ENCODE measurements around the gene PIK3C2A. TPM values are rescaled to one million over a fixed set of nuclear protein-coding genes. Genes with fewer than 3 reads are reported as not detected.

The PIK3C2A gene
- total and polyA plus RNA-seq, 2 of the 13 experiments (the other 11 are each of a cell fraction or from before 2014, with no cell fraction given) = 27.5 to 49.9 TPM

- in situ Hi-C loops (cut with HindIII; ENCODE audit: extremely low pct_ligation_motif_present, low pct_unique_long_range_greater_than_20kb) = no loop called here
- Histone ChIP-seq H3K27ac (ENCODE audit: extremely low read length, insufficient read depth, low read length) (no peak overlapping the region), H3K4me2 (ENCODE audit: low read depth, low read length) (no peak overlapping the region), H3K9ac (ENCODE audit: insufficient read depth, low read depth, low read length) (no peak overlapping the region), H4K20me1 (ENCODE audit: insufficient read depth, low read length) (peaks cover 14% of the 10 kb centered on the region), H3K4me3 (replicated peaks in 1 of 3; ENCODE audit: insufficient read depth in 1 of 3, low read depth in 2 of 3, low read length in 3 of 3) (no peak overlapping the region), H3K4me1 (ENCODE audit: insufficient read depth, low read length) (no peaks in the 10 kb centered on the region), H3K79me2 (ENCODE audit: insufficient read depth, low read length) (peaks cover 67% of the 10 kb centered on the region), H3K36me3 (replicated peaks in 1 of 2; ENCODE audit: control insufficient read depth in 1 of 2, insufficient read depth in 2 of 2, low read length in 2 of 2) (peaks cover 5 to 9% of the 10 kb centered on the region in 2 experiments; a peak in 3 of 5 replicates), H2AFZ (ENCODE audit: low read length) (no peak overlapping the region), H3K27me3 (ENCODE audit: control insufficient read depth in 1 of 2, insufficient read depth in 2 of 2, low read length in 2 of 2) (no peaks in the 10 kb centered on the region), H3K9me3 (ENCODE audit: low read length) (no peaks in the 10 kb centered on the region)
- ATAC-seq = no peak
- no TSS peak for BruUV-seq (replicated peaks)
- intact Hi-C loops (cut with micrococcal nuclease; ENCODE audit: unreplicated experiment) = no loop called here
- ChIA-PET POLR2A (no interaction called here), CTCF (ENCODE audit: low intra/inter-chr PET ratio, low total read pairs) (no interaction called here)
- no peak for DNase-seq (ENCODE audit: low spot score)
- FAIRE-seq = no peak
- WGBS (ENCODE audit: low lambda C conversion rate) = 96% methylated on average over 3 of the region's 3 CpGs
- TF ChIP-seq NPAS2 (CRISPR knock-in tag; IDR thresholded peaks at IDR 0.05; ENCODE audit: borderline replicate concordance) (no peak), PBX2 (CRISPR knock-in tag; IDR thresholded peaks at IDR 0.05) (no peak), ZFP37 (CRISPR knock-in tag; IDR thresholded peaks at IDR 0.05; ENCODE audit: borderline replicate concordance) (no peak), ISX (CRISPR knock-in tag; conservative IDR thresholded peaks at IDR 0.05) (no peak)
Measured at GRCh38 chr11:17179970-17180369, 27.8 kb downstream of the PIK3C2A start.

- H3K9ac ChIP-seq (ENCODE audit: insufficient read depth, low read depth, low read length) = no peak overlapping the region
- in situ Hi-C loops (cut with HindIII; ENCODE audit: extremely low pct_ligation_motif_present, low pct_unique_long_range_greater_than_20kb) (no loop called here), intact Hi-C loops (cut with micrococcal nuclease; ENCODE audit: unreplicated experiment) (no loop called here)
- TF ChIP-seq AHR (CRISPR knock-in tag; IDR thresholded peaks at IDR 0.05) (no peak), ZNF253 (CRISPR knock-in tag; IDR thresholded peaks at IDR 0.05; ENCODE audit: borderline replicate concordance) (no peak), ZC3H13 (CRISPR knock-in tag; IDR thresholded peaks at IDR 0.05) (no peak), FOXP1 (IDR thresholded peaks at IDR 0.05) (no peak), FOXP1 (CRISPR knock-in tag; IDR thresholded peaks at IDR 0.05) (no peak), ZNF543 (CRISPR knock-in tag; IDR thresholded peaks at IDR 0.05) (no peak), BCLAF1 (IDR thresholded peaks at IDR 0.05) (no peak), GMEB2 (CRISPR knock-in tag; IDR thresholded peaks at IDR 0.05; ENCODE audit: low read depth) (no peak)
- peaks cover 8 to 13% of the 10 kb centered on the region in 2 experiments for H3K36me3 ChIP-seq (replicated peaks in 1 of 2; ENCODE audit: control insufficient read depth in 1 of 2, insufficient read depth in 2 of 2, low read length in 2 of 2)
- DNase-seq (ENCODE audit: low spot score) = no peak
- BruUV-seq (replicated peaks) = no TSS peak
- peaks cover 6% of the 10 kb centered on the region; the same call in 1 of the 2 replicates for H3K4me1 ChIP-seq (ENCODE audit: insufficient read depth, low read length)
- H3K4me2 ChIP-seq (ENCODE audit: low read depth, low read length) = no peak overlapping the region
- 100% methylated on average over 2 of the region's 2 CpGs for WGBS (ENCODE audit: low lambda C conversion rate)
- ChIA-PET POLR2A (no interaction called here), CTCF (ENCODE audit: low intra/inter-chr PET ratio, low total read pairs) (no interaction called here)
- H4K20me1 ChIP-seq (ENCODE audit: insufficient read depth, low read length) = peaks cover 19% of the 10 kb centered on the region; the same call in 1 of the 2 replicates
- no peaks in the 10 kb centered on the region; a peak in 1 of 5 replicates for H3K27me3 ChIP-seq (ENCODE audit: control insufficient read depth in 1 of 2, insufficient read depth in 2 of 2, low read length in 2 of 2)
- no peak for FAIRE-seq
- no peak overlapping the region for H2AFZ ChIP-seq (ENCODE audit: low read length)
- ATAC-seq = no peak
- H3K9me3 ChIP-seq (ENCODE audit: low read length) = no peaks in the 10 kb centered on the region
- H3K79me2 ChIP-seq (ENCODE audit: insufficient read depth, low read length) = peaks cover 73% of the 10 kb centered on the region
- no peak overlapping the region for H3K4me3 ChIP-seq (replicated peaks in 1 of 3; ENCODE audit: insufficient read depth in 1 of 3, low read depth in 2 of 3, low read length in 3 of 3)
- H3K27ac ChIP-seq (ENCODE audit: extremely low read length, insufficient read depth, low read length) = no peak overlapping the region
Measured at GRCh38 chr11:17173332-17173731, 34.5 kb downstream of the PIK3C2A start.

Measured in HepG2 (cell line).